ENCODE data around the gene FOXC2. TPM values are rescaled to one million over a fixed set of nuclear protein-coding genes. Genes with fewer than 3 reads are reported as not detected.
A peak's percentile ranks its signal among the peaks of the same experiment; 100 is the strongest.

Gene FOXC2
- polyA plus RNA-seq, 1 of the 3 experiments (the other 2 are of a cell fraction), result 1.3 TPM

DNA sequence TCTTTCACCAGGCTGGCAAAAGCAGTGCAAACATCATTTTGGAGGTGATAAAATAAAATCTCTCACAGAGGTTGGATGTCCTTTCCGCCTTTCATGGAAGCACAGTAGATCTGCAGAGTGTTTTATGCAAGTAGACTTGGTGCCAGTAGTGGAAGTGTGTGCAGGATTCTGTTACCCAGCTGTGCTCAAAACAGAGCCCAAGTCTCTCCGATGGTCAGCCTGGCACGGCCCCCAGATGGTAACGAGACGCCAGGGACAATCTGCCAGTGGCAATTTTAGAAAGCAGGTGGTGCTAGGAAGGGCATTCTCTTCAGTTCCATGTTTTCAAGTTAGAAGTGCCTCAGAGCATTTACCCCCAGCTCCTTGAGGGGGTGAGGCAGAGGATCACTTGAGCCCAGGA, 10.1 kb upstream of the FOXC2 start:
- no peak for DNase-seq
- ChIA-PET CTCF (interaction anchor here (1.0 kb wide), 1 partner anchor 506 kb away, joined by 3 read pairs; no protein-coding TSS in a partner anchor), POLR2A (no interaction called here)
- Histone ChIP-seq H3K9me2 (no peaks in the 10 kb centered on the region), H3K4me2 (no peak overlapping the region), H3K36me3 (replicated peaks in 1 of 2; ENCODE audit: control insufficient read depth in 1 of 2, insufficient read depth in 2 of 2, low read length in 1 of 2) (peaks cover 4 to 7% of the 10 kb centered on the region in 2 experiments), H2AFZ (ENCODE audit: low read depth) (no peak overlapping the region), H3K27ac (ENCODE audit: low read depth in 2 of 2, low read length in 1 of 2) (no peak overlapping the region), H3K4me1 (ENCODE audit: control insufficient read depth in 1 of 2, insufficient read depth in 2 of 2, low read depth in 1 of 2, low read length in 1 of 2) (peaks cover 0 to 12% of the 10 kb centered on the region in 2 experiments; a peak in 2 of 4 replicates), H3K9me3 (no peaks in the 10 kb centered on the region), H3K9ac (no peak overlapping the region), H4K20me1 (ENCODE audit: insufficient read depth) (no peaks in the 10 kb centered on the region), H3K27me3 (ENCODE audit: insufficient read depth) (no peaks in the 10 kb centered on the region; the same call in 1 of the 2 replicates), H3F3A (replicated peaks; ENCODE audit: insufficient read depth) (peaks cover 12% of the 10 kb centered on the region), H3K4me3 (ENCODE audit: low read depth in 2 of 2, low read length in 1 of 2) (no peak overlapping the region), H3K79me2 (ENCODE audit: insufficient read depth) (peaks cover 13% of the 10 kb centered on the region)
- no peak for TF ChIP-seq RAD21 (IDR thresholded peaks at IDR 0.05; ENCODE audit: low read length)
- TF ChIP-seq, protein P1, sequence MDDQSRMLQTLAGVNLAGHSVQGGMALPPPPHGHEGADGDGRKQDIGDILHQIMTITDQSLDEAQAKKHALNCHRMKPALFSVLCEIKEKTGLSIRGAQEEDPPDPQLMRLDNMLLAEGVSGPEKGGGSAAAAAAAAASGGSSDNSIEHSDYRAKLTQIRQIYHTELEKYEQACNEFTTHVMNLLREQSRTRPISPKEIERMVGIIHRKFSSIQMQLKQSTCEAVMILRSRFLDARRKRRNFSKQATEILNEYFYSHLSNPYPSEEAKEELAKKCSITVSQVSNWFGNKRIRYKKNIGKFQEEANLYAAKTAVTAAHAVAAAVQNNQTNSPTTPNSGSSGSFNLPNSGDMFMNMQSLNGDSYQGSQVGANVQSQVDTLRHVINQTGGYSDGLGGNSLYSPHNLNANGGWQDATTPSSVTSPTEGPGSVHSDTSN (IDR thresholded peaks at IDR 0.05), result no peak
- no peak for TF ChIP-seq MEF2A (IDR thresholded peaks at IDR 0.05; ENCODE audit: borderline replicate concordance, low read depth)
- TF ChIP-seq SIN3A (IDR thresholded peaks at IDR 0.05; ENCODE audit: borderline replicate concordance, low read depth, low read length), result no peak
- TF ChIP-seq ZBTB33 (IDR thresholded peaks at IDR 0.05; ENCODE audit: borderline replicate concordance, low read depth), result no peak
- no peak for TF ChIP-seq RFX5 (IDR thresholded peaks at IDR 0.05; ENCODE audit: low read length)
- no peak for TF ChIP-seq FOSL2 (IDR thresholded peaks at IDR 0.05; ENCODE audit: borderline replicate concordance, low read depth)
- no peak for TF ChIP-seq EP300 (IDR thresholded peaks at IDR 0.05; ENCODE audit: borderline replicate concordance in 1 of 2, low read depth in 1 of 2, low read length in 1 of 2)
- TF ChIP-seq TEAD4 (IDR thresholded peaks at IDR 0.05; ENCODE audit: borderline replicate concordance, insufficient read depth), result no peak
- no peak for TF ChIP-seq MXI1 (IDR thresholded peaks at IDR 0.05; ENCODE audit: low read depth, low read length)
- no peak for TF ChIP-seq GATA2 (CRISPR knock-in tag; IDR thresholded peaks at IDR 0.05)
- no peak for TF ChIP-seq RCOR1 (IDR thresholded peaks at IDR 0.05; ENCODE audit: low read length)
- TF ChIP-seq TAF1 (IDR thresholded peaks at IDR 0.05; ENCODE audit: borderline replicate concordance, low read depth, low read length), result no peak
- no peak for TF ChIP-seq GABPA (IDR thresholded peaks at IDR 0.05; ENCODE audit: low read depth)
- TF ChIP-seq NRF1 (IDR thresholded peaks at IDR 0.05; ENCODE audit: low read depth, low read length), result no peak
- WGBS (ENCODE audit: low lambda C conversion rate), result 70% methylated on average over 4 of the region's 5 CpGs

DNA sequence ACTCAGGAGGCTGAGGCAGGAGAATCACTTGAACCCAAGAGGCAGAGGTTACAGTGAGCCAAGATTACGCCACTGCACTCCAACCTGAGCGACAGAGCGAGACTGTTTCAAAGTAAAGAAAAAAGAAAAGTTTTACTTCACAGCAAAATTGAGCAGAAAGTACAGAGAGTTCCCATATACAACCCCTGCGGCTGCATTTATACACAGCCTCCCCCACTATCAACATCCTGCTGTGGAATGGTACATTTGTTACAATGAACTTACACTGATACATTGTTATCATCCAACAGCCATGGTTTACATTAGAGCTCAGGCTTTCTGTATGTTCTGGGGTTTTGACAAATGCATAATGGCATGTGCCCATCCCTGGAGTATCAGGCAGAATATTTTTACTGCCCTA, 9.0 kb upstream of the FOXC2 start:
- Histone ChIP-seq H3K79me2 (ENCODE audit: insufficient read depth) (peaks cover 13% of the 10 kb centered on the region), H3K4me2 (no peak overlapping the region), H2AFZ (ENCODE audit: low read depth) (0 out of 2 replicates have a peak overlapping the region, but pooled peaks have one; percentile 0), H3K9me3 (no peaks in the 10 kb centered on the region), H4K20me1 (ENCODE audit: insufficient read depth) (no peaks in the 10 kb centered on the region), H3K27me3 (ENCODE audit: insufficient read depth) (peaks cover 1% of the 10 kb centered on the region; the same call in 1 of the 2 replicates), H3K36me3 (replicated peaks in 1 of 2; ENCODE audit: control insufficient read depth in 1 of 2, insufficient read depth in 2 of 2, low read length in 1 of 2) (peaks cover 0 to 2% of the 10 kb centered on the region in 2 experiments), H3K27ac (ENCODE audit: low read depth in 2 of 2, low read length in 1 of 2) (no peak overlapping the region), H3K4me3 (ENCODE audit: low read depth in 2 of 2, low read length in 1 of 2) (no peak overlapping the region), H3K4me1 (ENCODE audit: control insufficient read depth in 1 of 2, insufficient read depth in 2 of 2, low read depth in 1 of 2, low read length in 1 of 2) (peaks cover 0 to 12% of the 10 kb centered on the region in 2 experiments; a peak in 2 of 4 replicates), H3K9ac (no peak overlapping the region), H3K9me2 (no peaks in the 10 kb centered on the region), H3F3A (replicated peaks; ENCODE audit: insufficient read depth) (peaks cover 10% of the 10 kb centered on the region)
- 54% methylated on average over 4 of the region's 4 CpGs for WGBS (ENCODE audit: low lambda C conversion rate)
- no peak for DNase-seq
- CTCF ChIA-PET, result interaction anchor here (1.5 kb wide), 1 partner anchor 505 kb away, joined by 7 read pairs; no protein-coding TSS in a partner anchor
- POLR2A ChIA-PET, result no interaction called here
- TF ChIP-seq, protein P2, sequence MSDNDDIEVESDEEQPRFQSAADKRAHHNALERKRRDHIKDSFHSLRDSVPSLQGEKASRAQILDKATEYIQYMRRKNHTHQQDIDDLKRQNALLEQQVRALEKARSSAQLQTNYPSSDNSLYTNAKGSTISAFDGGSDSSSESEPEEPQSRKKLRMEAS (IDR thresholded peaks at IDR 0.05; ENCODE audit: low read depth), result no peak
- TF ChIP-seq, protein P1 (IDR thresholded peaks at IDR 0.05), result no peak
- TF ChIP-seq EZH2phosphoT487 (IDR thresholded peaks at IDR 0.05; ENCODE audit: borderline replicate concordance, low read depth), result no peak
- TF ChIP-seq TAF1 (IDR thresholded peaks at IDR 0.05; ENCODE audit: borderline replicate concordance, low read depth, low read length), result no peak
- TF ChIP-seq ZBTB33 (IDR thresholded peaks at IDR 0.05; ENCODE audit: borderline replicate concordance, low read depth), result no peak
- TF ChIP-seq NRF1 (IDR thresholded peaks at IDR 0.05; ENCODE audit: low read depth, low read length), result no peak

Data from SK-N-SH (cell line).